HG02943 (cell line): ENCODE measurements around the gene CCDC82.

Experiments
- ATAC-seq: cut with Tn5 transposase; IDR thresholded peaks from one replicate; pipeline ENCODE4 v1.9.1; 2021; ENCODE audit warnings: mild to moderate bottlenecking, low read depth, moderate library complexity; ENCODE audit not compliant: unreplicated experiment

CCDC82 gene

GRCh38 chr11:96365493-96365892 is 24.2 kb downstream of the CCDC82 start:
- no peak for ATAC-seq

GRCh38 chr11:96361778-96362177 is 27.9 kb downstream of the CCDC82 start:
- no peak for ATAC-seq

GRCh38 chr11:96358321-96358720 is 31.4 kb downstream of the CCDC82 start:
- no peak for ATAC-seq

GRCh38 chr11:96357794-96358193 is 31.9 kb downstream of the CCDC82 start:
- ATAC-seq, result no peak

- no peak for ATAC-seq
These were observed 32.9 kb downstream of the CCDC82 start for GRCh38 chr11:96356848-96357247.

GRCh38 chr11:96342961-96343711 is 46.6 kb downstream of the CCDC82 start, which contains the start of gene MAML2:
TSS of gene MAML2 (minus strand) at chr11:96343195. CDS start at chr11:96341895, 1,300 bp downstream.
- ATAC-seq, result peak; percentile 76

GRCh38 chr11:96342014-96342960 is 47.4 kb downstream of the CCDC82 start:
- ATAC-seq, result no peak

- ATAC-seq, result peak; percentile 36
These were observed 48.3 kb downstream of the CCDC82 start for GRCh38 chr11:96341211-96342013.

- ATAC-seq, result no peak
These were observed 49.2 kb downstream of the CCDC82 start for GRCh38 chr11:96340555-96340885.

GRCh38 chr11:96339706-96340554 is 49.8 kb downstream of the CCDC82 start:
- ATAC-seq, result no peak

GRCh38 chr11:96338910-96339705 is 50.6 kb downstream of the CCDC82 start:
- peak; percentile 37 for ATAC-seq

- no peak for ATAC-seq
These were observed 51.9 kb downstream of the CCDC82 start for GRCh38 chr11:96337541-96338431.

- no peak for ATAC-seq
These were observed 54.3 kb downstream of the CCDC82 start for GRCh38 chr11:96335388-96335787.

- no peak for ATAC-seq
These were observed 55.5 kb downstream of the CCDC82 start for GRCh38 chr11:96334219-96334618.

- no peak for ATAC-seq
These were observed 56.5 kb downstream of the CCDC82 start for GRCh38 chr11:96333191-96333719.

- no peak for ATAC-seq
These were observed 57.5 kb downstream of the CCDC82 start for GRCh38 chr11:96332126-96332771.

GRCh38 chr11:96331699-96332116 is 58.0 kb downstream of the CCDC82 start:
- ATAC-seq, result no peak
